ENCODE data around the gene MRFAP1L1. TPM values are rescaled to one million over a fixed set of nuclear protein-coding genes. Genes with fewer than 3 reads are reported as not detected.
A peak's percentile ranks its signal among the peaks of the same experiment; 100 is the strongest.

The MRFAP1L1 gene
- total RNA-seq, 1 donor from 2014 or later, result 36.8 TPM

DNA sequence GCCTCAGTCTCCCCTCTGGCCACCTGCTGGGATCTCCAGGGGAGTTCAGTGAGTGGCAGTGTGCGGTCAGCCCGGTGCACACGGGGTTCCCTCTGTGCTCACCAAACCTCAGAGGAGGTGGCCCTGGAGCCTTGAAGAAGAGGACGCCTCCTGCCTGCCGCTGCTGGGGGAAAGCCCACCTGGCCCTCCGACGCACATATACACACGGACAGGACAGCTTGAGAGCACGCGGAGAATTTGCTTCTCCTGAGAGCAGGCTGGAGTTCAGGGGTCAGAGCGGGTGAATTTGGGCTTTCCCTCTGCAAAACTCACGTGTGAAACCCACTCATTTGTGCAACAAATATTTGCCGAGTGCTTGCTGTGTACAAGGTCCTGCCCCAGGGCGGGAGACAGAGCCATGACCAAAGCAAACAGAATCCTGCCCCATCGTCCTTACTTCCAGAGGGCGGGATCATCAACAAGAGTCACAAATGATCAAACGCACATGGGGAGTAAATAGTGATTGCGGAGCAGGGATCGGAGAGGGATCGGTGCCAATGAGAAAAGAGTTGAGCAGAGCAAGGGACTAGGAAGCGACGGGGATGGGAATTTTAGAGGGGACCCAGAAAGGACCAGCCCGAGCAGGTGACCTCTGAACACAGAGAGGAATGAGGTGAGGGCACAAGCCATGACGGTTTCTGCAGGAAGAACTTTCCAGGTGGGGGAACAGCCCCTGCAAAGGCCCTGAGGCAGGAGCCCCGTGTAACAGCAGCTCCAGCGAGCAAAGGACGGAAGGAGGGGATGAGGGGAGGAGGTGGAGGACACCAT lies 23.9 kb upstream of the MRFAP1L1 start:
- no peak overlapping the region for H3K27ac ChIP-seq (ENCODE audit: low read depth, low read length)
- FAIRE-seq, result no peak

DNA sequence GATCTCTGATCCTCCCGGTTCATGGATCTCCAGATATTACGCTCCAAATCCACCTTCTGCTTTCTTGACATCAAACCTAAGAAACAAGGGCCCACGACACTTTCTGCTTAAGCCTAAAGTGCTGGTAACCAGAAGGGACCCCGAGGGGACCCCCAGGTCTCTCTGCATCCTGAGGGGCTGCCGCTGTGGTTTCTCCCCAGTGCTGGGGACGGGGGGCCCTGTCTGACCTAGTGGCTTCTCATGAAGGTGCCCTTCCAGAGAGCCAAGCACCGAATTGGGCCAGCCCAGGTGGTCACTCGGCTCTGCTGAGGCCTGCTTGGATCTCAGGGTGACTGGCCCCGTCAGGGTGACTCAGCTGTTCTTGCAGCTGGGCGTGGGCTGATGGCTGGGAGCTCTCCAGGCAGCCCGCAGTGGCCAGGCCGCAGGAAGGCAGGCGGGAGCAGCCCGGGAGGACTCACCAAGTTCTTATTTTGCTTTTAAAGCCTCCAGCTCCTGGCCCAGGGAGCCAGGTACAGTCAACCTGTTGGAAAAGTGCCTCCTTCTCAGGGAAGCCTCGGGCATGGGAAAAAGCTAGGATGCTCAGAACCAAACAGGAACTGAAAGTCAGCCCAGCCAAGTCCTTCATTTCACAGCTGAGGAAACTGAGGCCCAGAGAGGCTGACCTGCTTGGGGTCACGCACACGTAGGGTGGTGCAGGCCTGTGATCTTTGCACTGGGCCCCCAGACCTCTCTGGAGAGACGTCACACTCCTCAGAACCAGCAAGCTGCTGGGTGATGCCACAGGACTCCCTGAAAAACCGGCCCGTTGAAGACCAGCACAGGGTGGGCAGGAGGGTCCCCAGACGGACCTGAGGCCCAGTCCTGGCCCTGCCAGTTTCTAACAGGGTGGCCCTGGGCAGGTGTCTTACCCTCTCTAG lies 23.0 kb upstream of the MRFAP1L1 start:
- H3K4me3 Mint-ChIP-seq (ENCODE audit: unreplicated experiment), result no peak overlapping the region
- DNase-seq (ENCODE audit: low read depth) (peak; percentile 93), FAIRE-seq (no peak)
- Histone ChIP-seq H3K4me2 (ENCODE audit: low read length) (peak overlapping the region; percentile 62), H3K4me3 (ENCODE audit: insufficient read depth, low read depth, low read length) (no peak overlapping the region), H3K36me3 (ENCODE audit: insufficient read depth, low read length) (no peaks in the 10 kb centered on the region), H2AFZ (ENCODE audit: low read depth, low read length) (peak overlapping the region; percentile 53), H3K27ac (ENCODE audit: low read depth, low read length) (peak overlapping the region; percentile 73), H3K9ac (ENCODE audit: low read length) (peak overlapping the region; percentile 53), H4K20me1 (ENCODE audit: insufficient read depth, low read length) (no peaks in the 10 kb centered on the region), H3K27me3 (ENCODE audit: insufficient read depth, low read length) (no peaks in the 10 kb centered on the region), H3K4me1 (ENCODE audit: insufficient read depth, low read length) (peaks cover 10% of the 10 kb centered on the region), H3K79me2 (ENCODE audit: insufficient read depth, low read length) (no peaks in the 10 kb centered on the region), H3K9me3 (ENCODE audit: insufficient read depth, low read depth, low read length) (no peaks in the 10 kb centered on the region)
- H3K9me3 Mint-ChIP-seq (ENCODE audit: unreplicated experiment), result peaks cover 2% of the 10 kb centered on the region
- H3K27ac Mint-ChIP-seq (ENCODE audit: unreplicated experiment), result peak overlapping the region; percentile 90
- peaks cover 5% of the 10 kb centered on the region for H3K4me1 Mint-ChIP-seq (ENCODE audit: low read depth, unreplicated experiment)
- no peaks in the 10 kb centered on the region for H3K36me3 Mint-ChIP-seq (ENCODE audit: low read depth, unreplicated experiment)
- no peak for TF ChIP-seq EZH2 (IDR thresholded peaks at IDR 0.05; ENCODE audit: insufficient read depth, low read length)
- TF ChIP-seq, protein P1, sequence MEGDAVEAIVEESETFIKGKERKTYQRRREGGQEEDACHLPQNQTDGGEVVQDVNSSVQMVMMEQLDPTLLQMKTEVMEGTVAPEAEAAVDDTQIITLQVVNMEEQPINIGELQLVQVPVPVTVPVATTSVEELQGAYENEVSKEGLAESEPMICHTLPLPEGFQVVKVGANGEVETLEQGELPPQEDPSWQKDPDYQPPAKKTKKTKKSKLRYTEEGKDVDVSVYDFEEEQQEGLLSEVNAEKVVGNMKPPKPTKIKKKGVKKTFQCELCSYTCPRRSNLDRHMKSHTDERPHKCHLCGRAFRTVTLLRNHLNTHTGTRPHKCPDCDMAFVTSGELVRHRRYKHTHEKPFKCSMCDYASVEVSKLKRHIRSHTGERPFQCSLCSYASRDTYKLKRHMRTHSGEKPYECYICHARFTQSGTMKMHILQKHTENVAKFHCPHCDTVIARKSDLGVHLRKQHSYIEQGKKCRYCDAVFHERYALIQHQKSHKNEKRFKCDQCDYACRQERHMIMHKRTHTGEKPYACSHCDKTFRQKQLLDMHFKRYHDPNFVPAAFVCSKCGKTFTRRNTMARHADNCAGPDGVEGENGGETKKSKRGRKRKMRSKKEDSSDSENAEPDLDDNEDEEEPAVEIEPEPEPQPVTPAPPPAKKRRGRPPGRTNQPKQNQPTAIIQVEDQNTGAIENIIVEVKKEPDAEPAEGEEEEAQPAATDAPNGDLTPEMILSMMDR (IDR thresholded peaks at IDR 0.05; ENCODE audit: insufficient read depth, low read depth, low read length), result no peak
- peaks cover 4% of the 10 kb centered on the region for H3K27me3 Mint-ChIP-seq (ENCODE audit: low read depth, unreplicated experiment)

More for the DNA sequence above, 23.9 kb upstream of the MRFAP1L1 start:
- Mint-ChIP-seq H3K27me3 (ENCODE audit: low read depth, unreplicated experiment) (peaks cover 4% of the 10 kb centered on the region), H3K4me3 (ENCODE audit: unreplicated experiment) (no peak overlapping the region), H3K36me3 (ENCODE audit: low read depth, unreplicated experiment) (no peaks in the 10 kb centered on the region), H3K4me1 (ENCODE audit: low read depth, unreplicated experiment) (peaks cover 3% of the 10 kb centered on the region), H3K9me3 (ENCODE audit: unreplicated experiment) (peaks cover 2% of the 10 kb centered on the region), H3K27ac (ENCODE audit: unreplicated experiment) (peak overlapping the region; percentile 78)
- H3K9ac ChIP-seq (ENCODE audit: low read length), result peak overlapping the region; percentile 53
- no peaks in the 10 kb centered on the region for H3K27me3 ChIP-seq (ENCODE audit: insufficient read depth, low read length)
- H2AFZ ChIP-seq (ENCODE audit: low read depth, low read length), result peak overlapping the region; percentile 53
- H3K4me2 ChIP-seq (ENCODE audit: low read length), result no peak overlapping the region
- no peaks in the 10 kb centered on the region for H3K9me3 ChIP-seq (ENCODE audit: insufficient read depth, low read depth, low read length)
- H4K20me1 ChIP-seq (ENCODE audit: insufficient read depth, low read length), result no peaks in the 10 kb centered on the region
- TF ChIP-seq, protein P1 (IDR thresholded peaks at IDR 0.05; ENCODE audit: insufficient read depth, low read depth, low read length), result no peak
- TF ChIP-seq EZH2 (IDR thresholded peaks at IDR 0.05; ENCODE audit: insufficient read depth, low read length), result no peak
- H3K4me1 ChIP-seq (ENCODE audit: insufficient read depth, low read length), result peaks cover 10% of the 10 kb centered on the region
- no peaks in the 10 kb centered on the region for H3K36me3 ChIP-seq (ENCODE audit: insufficient read depth, low read length)
- H3K4me3 ChIP-seq (ENCODE audit: insufficient read depth, low read depth, low read length), result no peak overlapping the region
- no peak for DNase-seq (ENCODE audit: low read depth)
- H3K79me2 ChIP-seq (ENCODE audit: insufficient read depth, low read length), result no peaks in the 10 kb centered on the region

Measured in astrocyte (in vitro differentiated cells and primary cell).